PC-9 (cell line): ENCODE data around the gene EYS.

ENCODE experiments used
- EZH2 ChIP-seq: fragments of 200-600 bp; sonication (generic); IDR thresholded peaks from 2 replicates; pipeline ENCODE4 v1.8.0; 2017; ENCODE audit warnings: antibody characterized with exemption, low read depth
- TF ChIP-seq, protein P1 (sequence below): fragments of 200-600 bp; sonication (generic); conservative IDR thresholded peaks from 2 replicates; pipeline ENCODE4 v1.6.1; 2017; ENCODE audit warnings: mixed run types, antibody characterized with exemption, mild to moderate bottlenecking, moderate library complexity

DNA sequence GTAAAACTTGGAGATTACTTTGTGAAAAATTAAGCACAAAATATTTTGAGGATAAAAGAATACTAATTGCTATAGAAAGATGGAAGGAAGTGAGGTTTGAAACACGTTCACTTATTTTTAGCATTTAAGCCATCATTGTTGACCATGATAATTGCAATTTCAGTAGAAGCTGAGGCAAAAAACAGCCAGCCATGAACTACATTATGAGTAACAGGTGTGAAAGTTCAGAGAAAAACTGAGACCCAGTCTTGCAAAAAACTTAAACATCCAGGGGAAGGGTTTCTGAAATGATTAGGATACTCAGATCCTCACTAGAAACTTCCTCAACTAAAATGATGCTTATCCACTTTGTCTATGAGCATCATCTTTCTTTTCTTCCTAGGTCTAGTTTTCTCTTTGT, 1452.0 kb downstream of the EYS start:
- TF ChIP-seq EZH2, result no peak
- TF ChIP-seq, protein P1, sequence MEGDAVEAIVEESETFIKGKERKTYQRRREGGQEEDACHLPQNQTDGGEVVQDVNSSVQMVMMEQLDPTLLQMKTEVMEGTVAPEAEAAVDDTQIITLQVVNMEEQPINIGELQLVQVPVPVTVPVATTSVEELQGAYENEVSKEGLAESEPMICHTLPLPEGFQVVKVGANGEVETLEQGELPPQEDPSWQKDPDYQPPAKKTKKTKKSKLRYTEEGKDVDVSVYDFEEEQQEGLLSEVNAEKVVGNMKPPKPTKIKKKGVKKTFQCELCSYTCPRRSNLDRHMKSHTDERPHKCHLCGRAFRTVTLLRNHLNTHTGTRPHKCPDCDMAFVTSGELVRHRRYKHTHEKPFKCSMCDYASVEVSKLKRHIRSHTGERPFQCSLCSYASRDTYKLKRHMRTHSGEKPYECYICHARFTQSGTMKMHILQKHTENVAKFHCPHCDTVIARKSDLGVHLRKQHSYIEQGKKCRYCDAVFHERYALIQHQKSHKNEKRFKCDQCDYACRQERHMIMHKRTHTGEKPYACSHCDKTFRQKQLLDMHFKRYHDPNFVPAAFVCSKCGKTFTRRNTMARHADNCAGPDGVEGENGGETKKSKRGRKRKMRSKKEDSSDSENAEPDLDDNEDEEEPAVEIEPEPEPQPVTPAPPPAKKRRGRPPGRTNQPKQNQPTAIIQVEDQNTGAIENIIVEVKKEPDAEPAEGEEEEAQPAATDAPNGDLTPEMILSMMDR, result no peak
